HepG2 (cell line): ENCODE data around the gene UGT1A3. TPM values are rescaled to one million over a fixed set of nuclear protein-coding genes. Genes with fewer than 3 reads are reported as not detected.

Experiments used
- ATM ChIP-seq: fragments of 450-650 bp; IDR thresholded peaks from 2 replicates; pipeline ENCODE4 v1.7.1; 2017; ENCODE audit warnings: mild to moderate bottlenecking, borderline replicate concordance
- BORCS8-MEF2B ChIP-seq: sonication (generic); formaldehyde crosslinking; IDR thresholded peaks from 2 replicates; pipeline ENCODE4 v1.8.0; 2022; ENCODE audit warnings: mild to moderate bottlenecking, missing genetic modification reagents
- EED ChIP-seq: sonication (generic); formaldehyde crosslinking; IDR thresholded peaks from 2 replicates; pipeline ENCODE4 v1.5.0; 2020; ENCODE audit warnings: mild to moderate bottlenecking, missing genetic modification reagents
- ELF3 ChIP-seq: IDR thresholded peaks from 2 replicates; pipeline ENCODE4 v1.6.1; 2016; ENCODE audit warnings: missing genetic modification reagents, missing compliant biosample characterization
- GATA4 ChIP-seq: sonication (generic); IDR thresholded peaks from 2 replicates; pipeline ENCODE4 v1.6.1; 2016; ENCODE audit warnings: antibody characterized with exemption, low read depth, borderline replicate concordance
- GATAD2A ChIP-seq: IDR thresholded peaks from 2 replicates; pipeline ENCODE4 v1.6.1; 2016
- HMGXB4 ChIP-seq, 2 experiments: sonication (generic) in 1 of 2; formaldehyde crosslinking in 1 of 2; IDR thresholded peaks; 2 replicates each; pipeline versions ENCODE4 v1.4.0 to v1.6.1; 2018 to 2020; ENCODE audit warnings: missing genetic modification reagents in 2 of 2, borderline replicate concordance in 1 of 2, low read depth in 1 of 2, mild to moderate bottlenecking in 1 of 2, missing biosample characterization in 1 of 2
- KAT2B ChIP-seq: fragments of 150-350 bp; IDR thresholded peaks from 2 replicates; pipeline ENCODE4 v1.6.1; 2014; ENCODE audit warnings: low read depth, low read length, borderline replicate concordance
- MTF1 ChIP-seq: sonication (generic); formaldehyde crosslinking; IDR thresholded peaks from 2 replicates; pipeline ENCODE4 v1.5.0; 2020; ENCODE audit warnings: missing genetic modification reagents
- NR1H2 ChIP-seq: sonication (generic); formaldehyde crosslinking; IDR thresholded peaks from 2 replicates; pipeline ENCODE4 v1.8.1; 2022; ENCODE audit warnings: low read depth, missing genetic modification reagents, borderline replicate concordance
- ONECUT2 ChIP-seq: sonication (generic); formaldehyde crosslinking; IDR thresholded peaks from 2 replicates; pipeline ENCODE4 v1.4.0; 2020; ENCODE audit warnings: missing genetic modification reagents
- XRCC5 ChIP-seq: fragments of 200-400 bp; formaldehyde crosslinking; optimal IDR thresholded peaks from 2 replicates; pipeline ENCODE3; 2017; ENCODE audit warnings: mild to moderate bottlenecking, low read length
- ZNF326 ChIP-seq: sonication (generic); formaldehyde crosslinking; IDR thresholded peaks from 2 replicates; pipeline ENCODE4 v1.4.0; 2020; ENCODE audit warnings: missing genetic modification reagents, borderline replicate concordance
- ZNF414 ChIP-seq: sonication (generic); formaldehyde crosslinking; IDR thresholded peaks from 2 replicates; pipeline ENCODE4 v1.5.0; 2020; ENCODE audit warnings: missing genetic modification reagents
- ZNF639 ChIP-seq: conservative IDR thresholded peaks from 2 replicates; pipeline ENCODE4 v1.6.1; 2018; ENCODE audit warnings: missing genetic modification reagents
- ZSCAN29 ChIP-seq: sonication (generic); formaldehyde crosslinking; conservative IDR thresholded peaks from 2 replicates; pipeline ENCODE4 v1.4.0; 2020; ENCODE audit warnings: mild to moderate bottlenecking, missing genetic modification reagents
- polyA plus RNA-seq, 8 experiments: library from polyadenylated mRNA; depleted of rRNA in 3 of 8; stranded (reverse) in 7 of 8; unstranded in 1 of 8; fragments of >200 nt; fragmentation: Illumina TruSeq in 4 of 8; extraction: Trizol in 4 of 8; gene quantifications; 2 replicates each; pipeline versions ENCODE4 v1.2.1 to v1.2.3, GENCODE V29; 2011 to 2016; ENCODE audit warnings: low read depth in 4 of 8, missing spikeins in 1 of 8, mixed read lengths in 1 of 8; ENCODE audit not compliant: insufficient read depth in 1 of 8
- total RNA-seq, 5 experiments: library from RNA; depleted of rRNA; stranded (reverse); fragments of >200 nt; fragmentation: Illumina TruSeq; extraction: Trizol; gene quantifications; 2 replicates each; pipeline ENCODE4 v1.2.3, GENCODE V29; 2016; ENCODE audit warnings: low read depth in 1 of 5
- TF ChIP-seq, protein P1 (sequence below), 2 experiments: sonication (generic) in 1 of 2; formaldehyde crosslinking in 1 of 2; IDR thresholded peaks; 2 replicates each; pipeline versions ENCODE4 v1.4.0 to v1.6.1; 2016 to 2020; ENCODE audit warnings: borderline replicate concordance in 1 of 2, low read depth in 1 of 2, mild to moderate bottlenecking in 1 of 2, missing genetic modification reagents in 1 of 2
- TF ChIP-seq, protein P2 (sequence below): sonication (generic); formaldehyde crosslinking; IDR thresholded peaks from 2 replicates; pipeline ENCODE4 v1.4.0; 2020; ENCODE audit warnings: missing genetic modification reagents, low read depth, mild to moderate bottlenecking, borderline replicate concordance
- TF ChIP-seq, protein P3 (sequence below): sonication (generic); formaldehyde crosslinking; IDR thresholded peaks from 2 replicates; pipeline ENCODE4 v1.5.0; 2020; ENCODE audit warnings: missing genetic modification reagents

Gene UGT1A3
- total and polyA plus RNA-seq, 2 of the 13 experiments (the other 11 are each of a cell fraction or from before 2014, with no cell fraction given): not detected

DNA sequence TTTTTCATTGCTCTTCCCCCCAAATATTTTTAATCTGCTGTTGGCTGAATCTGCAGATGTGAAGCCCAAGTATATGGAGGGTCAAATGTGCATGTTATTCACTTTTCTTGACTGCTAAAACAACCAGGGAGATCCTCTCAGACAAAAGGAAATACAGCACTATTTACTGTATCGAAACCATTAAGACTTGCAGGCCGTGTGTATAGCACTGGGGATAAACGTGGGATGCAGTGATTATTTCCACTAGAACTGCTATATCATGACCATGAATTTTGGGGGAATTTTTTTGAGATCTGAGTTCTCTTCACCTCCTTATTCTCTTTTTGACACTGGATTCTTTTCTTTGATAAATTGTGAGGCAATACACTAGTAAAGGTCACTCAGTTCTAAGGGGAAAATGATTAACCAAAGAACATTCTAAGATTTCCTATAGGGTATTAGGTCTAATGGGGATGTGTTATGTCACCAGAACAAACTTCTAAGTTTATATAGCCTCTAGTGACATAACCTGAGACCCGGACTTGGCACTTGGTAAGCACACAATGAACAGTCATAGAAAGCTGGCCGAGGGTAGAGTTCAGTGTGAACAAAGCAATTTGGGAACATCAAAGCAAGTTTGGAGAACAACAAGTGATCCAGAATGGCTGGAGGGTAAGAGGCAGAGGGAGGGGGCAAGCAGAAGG, 16.4 kb downstream of the UGT1A3 start (continued):
- TF ChIP-seq, protein P1, sequence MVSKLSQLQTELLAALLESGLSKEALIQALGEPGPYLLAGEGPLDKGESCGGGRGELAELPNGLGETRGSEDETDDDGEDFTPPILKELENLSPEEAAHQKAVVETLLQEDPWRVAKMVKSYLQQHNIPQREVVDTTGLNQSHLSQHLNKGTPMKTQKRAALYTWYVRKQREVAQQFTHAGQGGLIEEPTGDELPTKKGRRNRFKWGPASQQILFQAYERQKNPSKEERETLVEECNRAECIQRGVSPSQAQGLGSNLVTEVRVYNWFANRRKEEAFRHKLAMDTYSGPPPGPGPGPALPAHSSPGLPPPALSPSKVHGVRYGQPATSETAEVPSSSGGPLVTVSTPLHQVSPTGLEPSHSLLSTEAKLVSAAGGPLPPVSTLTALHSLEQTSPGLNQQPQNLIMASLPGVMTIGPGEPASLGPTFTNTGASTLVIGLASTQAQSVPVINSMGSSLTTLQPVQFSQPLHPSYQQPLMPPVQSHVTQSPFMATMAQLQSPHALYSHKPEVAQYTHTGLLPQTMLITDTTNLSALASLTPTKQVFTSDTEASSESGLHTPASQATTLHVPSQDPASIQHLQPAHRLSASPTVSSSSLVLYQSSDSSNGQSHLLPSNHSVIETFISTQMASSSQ (IDR thresholded peaks at IDR 0.05; ENCODE audit: low read depth): peak; percentile 99
- TF ChIP-seq, protein P1 (CRISPR knock-in tag; IDR thresholded peaks at IDR 0.05; ENCODE audit: borderline replicate concordance): peak; percentile 99
- TF ChIP-seq GATAD2A (CRISPR knock-in tag) (peak; percentile 94), KAT2B (no peak), XRCC5 (peak; percentile 15), GATA4 (peak; percentile 95), ZNF414 (CRISPR knock-in tag) (peak; percentile 69; the same call in 1 of the 2 replicates), MTF1 (CRISPR knock-in tag) (no peak), ELF3 (CRISPR knock-in tag) (peak; percentile 88), ZNF639 (CRISPR knock-in tag) (no peak; the same call in 1 of the 2 replicates), ATM (no peak; the same call in 1 of the 2 replicates), EED (CRISPR knock-in tag) (no peak), ONECUT2 (CRISPR knock-in tag) (no peak), ZNF326 (no peak), NR1H2 (CRISPR knock-in tag) (no peak; the same call in 1 of the 2 replicates), BORCS8-MEF2B (CRISPR knock-in tag) (peak; percentile 60; the same call in 1 of the 2 replicates), ZSCAN29 (CRISPR knock-in tag) (peak; percentile 75), HMGXB4 (CRISPR knock-in tag; IDR thresholded peaks at IDR 0.05; ENCODE audit: borderline replicate concordance in 1 of 2, low read depth in 1 of 2) (peak in 1 of 2 experiments; percentile 71; a peak in 1 of 4 replicates)
- TF ChIP-seq, protein P2, sequence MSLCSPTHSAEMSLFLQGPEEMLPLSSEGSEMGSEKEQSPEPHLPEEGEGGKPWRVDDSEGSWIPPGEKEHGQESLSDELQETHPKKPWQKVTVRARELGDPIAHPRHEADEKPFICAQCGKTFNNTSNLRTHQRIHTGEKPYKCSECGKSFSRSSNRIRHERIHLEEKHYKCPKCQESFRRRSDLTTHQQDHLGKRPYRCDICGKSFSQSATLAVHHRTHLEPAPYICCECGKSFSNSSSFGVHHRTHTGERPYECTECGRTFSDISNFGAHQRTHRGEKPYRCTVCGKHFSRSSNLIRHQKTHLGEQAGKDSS (CRISPR knock-in tag): 0 out of 2 replicates have a peak, but pooled peaks have one; percentile 34
- TF ChIP-seq, protein P3, sequence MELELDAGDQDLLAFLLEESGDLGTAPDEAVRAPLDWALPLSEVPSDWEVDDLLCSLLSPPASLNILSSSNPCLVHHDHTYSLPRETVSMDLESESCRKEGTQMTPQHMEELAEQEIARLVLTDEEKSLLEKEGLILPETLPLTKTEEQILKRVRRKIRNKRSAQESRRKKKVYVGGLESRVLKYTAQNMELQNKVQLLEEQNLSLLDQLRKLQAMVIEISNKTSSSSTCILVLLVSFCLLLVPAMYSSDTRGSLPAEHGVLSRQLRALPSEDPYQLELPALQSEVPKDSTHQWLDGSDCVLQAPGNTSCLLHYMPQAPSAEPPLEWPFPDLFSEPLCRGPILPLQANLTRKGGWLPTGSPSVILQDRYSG: no peak
